Naive B cell (primary cell): ENCODE results near the gene CYB5D1. TPM values are rescaled to one million over a fixed set of nuclear protein-coding genes. Genes with fewer than 3 reads are reported as not detected.

ENCODE experiments used
- ATAC-seq, 2 donors: fragments of 150-1000 bp; cut with Tn5 transposase; 2 replicates each; pipeline ENCODE4 v1.10.0; 2021; ENCODE audit warnings: low read depth in 2 of 2, mild to moderate bottlenecking in 2 of 2, moderate library complexity in 2 of 2
- DNase-seq: peaks from one replicate; pipeline ENCODE4 v3.0.0; 2022
- H3K27ac Mint-ChIP-seq, 6 donors: one replicate each; pipeline ENCODE4 v1.8.0; 2020 to 2022; ENCODE audit warnings: mild to moderate bottlenecking in 6 of 6, mixed read lengths in 6 of 6, moderate library complexity in 5 of 6, inconsistent platforms in 2 of 6
- H3K27me3 Mint-ChIP-seq, 3 donors: one replicate each; pipeline ENCODE4 v1.8.0; 2021 to 2022; ENCODE audit warnings: mixed read lengths in 3 of 3, mild to moderate bottlenecking in 1 of 3
- H3K36me3 Mint-ChIP-seq, 2 donors: one replicate each; pipeline ENCODE4 v1.8.0; 2020 to 2022; ENCODE audit warnings: mixed read lengths in 2 of 2, inconsistent platforms in 1 of 2, mild to moderate bottlenecking in 1 of 2
- H3K4me1 Mint-ChIP-seq, 3 donors: one replicate each; pipeline ENCODE4 v1.8.0; 2020 to 2022; ENCODE audit warnings: mixed read lengths in 3 of 3, inconsistent platforms in 1 of 3, mild to moderate bottlenecking in 1 of 3, moderate library complexity in 1 of 3
- H3K4me3 Mint-ChIP-seq, 8 donors: one replicate each; pipeline ENCODE4 v1.8.0; 2020 to 2022; ENCODE audit warnings: mild to moderate bottlenecking in 8 of 8, mixed read lengths in 8 of 8, moderate library complexity in 8 of 8, inconsistent platforms in 2 of 8
- H3K9me3 Mint-ChIP-seq, 7 donors: one replicate each; pipeline ENCODE4 v1.8.0; 2020 to 2022; ENCODE audit warnings: mixed read lengths in 7 of 7, mild to moderate bottlenecking in 5 of 7, inconsistent platforms in 2 of 7, moderate library complexity in 1 of 7
- polyA plus RNA-seq, 6 donors: library from polyadenylated mRNA; unstranded; fragments of 300-500 nt; fragmentation: Illumina TruSeq; gene quantifications; one replicate each; pipeline ENCODE4 v1.2.3, GENCODE V29; 2021; ENCODE audit warnings: low read depth in 6 of 6

Gene CYB5D1
- polyA plus RNA-seq, 6 donors from 2014 or later: 3.4 to 5.2 (median 3.7) TPM

DNA sequence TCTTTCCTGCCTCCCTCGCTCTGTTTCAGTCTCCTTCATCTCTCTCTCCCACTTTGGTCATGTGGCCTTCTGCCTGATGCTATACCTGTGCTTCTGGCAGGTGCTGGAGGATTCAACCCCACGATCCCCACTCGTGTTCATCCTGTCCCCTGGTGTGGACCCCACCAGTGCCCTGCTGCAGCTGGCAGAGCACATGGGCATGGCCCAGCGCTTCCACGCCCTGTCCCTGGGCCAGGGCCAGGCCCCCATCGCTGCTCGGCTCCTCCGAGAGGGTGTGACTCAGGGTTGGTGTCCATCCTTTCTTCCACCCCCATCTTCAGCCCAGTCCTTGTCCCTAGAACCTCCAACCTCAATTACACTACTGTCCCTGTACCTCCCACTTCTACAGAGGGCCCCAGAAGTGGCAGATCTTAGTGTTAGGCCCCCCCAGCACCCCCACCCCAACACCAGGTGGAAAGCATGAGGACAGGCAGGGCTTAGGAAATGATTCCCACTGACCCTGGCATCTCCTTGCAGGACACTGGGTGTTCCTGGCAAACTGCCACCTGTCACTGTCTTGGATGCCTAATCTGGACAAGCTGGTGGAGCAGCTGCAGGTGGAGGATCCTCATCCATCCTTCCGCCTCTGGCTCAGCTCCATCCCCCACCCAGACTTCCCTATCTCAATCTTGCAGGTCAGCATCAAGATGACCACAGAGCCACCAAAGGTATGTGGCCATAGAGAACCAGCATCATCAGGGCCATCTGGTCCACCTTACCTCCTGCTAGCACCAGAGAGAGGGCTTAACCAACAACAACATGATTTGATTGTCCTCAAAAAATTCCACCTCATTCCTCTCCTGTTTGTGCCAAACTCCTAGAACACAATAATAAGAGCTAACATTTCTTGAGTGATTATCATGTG lies 33.5 kb upstream of the CYB5D1 start:
- Mint-ChIP-seq H3K36me3 (peaks cover 0 to 3% of the 10 kb centered on the region in 2 donors), H3K4me1 (peaks cover 0 to 4% (median 0%) of the 10 kb centered on the region in 3 donors), H3K4me3 (peak overlapping the region in 1 of 8 donors; percentile 30), H3K9me3 (no peaks in the 10 kb centered on the region), H3K27ac (peak overlapping the region in 2 of 6 donors; percentile 59 to 84), H3K27me3 (peaks cover 15 to 34% (median 32%) of the 10 kb centered on the region in 3 donors)
- no peak for DNase-seq
- no peak for ATAC-seq

DNA sequence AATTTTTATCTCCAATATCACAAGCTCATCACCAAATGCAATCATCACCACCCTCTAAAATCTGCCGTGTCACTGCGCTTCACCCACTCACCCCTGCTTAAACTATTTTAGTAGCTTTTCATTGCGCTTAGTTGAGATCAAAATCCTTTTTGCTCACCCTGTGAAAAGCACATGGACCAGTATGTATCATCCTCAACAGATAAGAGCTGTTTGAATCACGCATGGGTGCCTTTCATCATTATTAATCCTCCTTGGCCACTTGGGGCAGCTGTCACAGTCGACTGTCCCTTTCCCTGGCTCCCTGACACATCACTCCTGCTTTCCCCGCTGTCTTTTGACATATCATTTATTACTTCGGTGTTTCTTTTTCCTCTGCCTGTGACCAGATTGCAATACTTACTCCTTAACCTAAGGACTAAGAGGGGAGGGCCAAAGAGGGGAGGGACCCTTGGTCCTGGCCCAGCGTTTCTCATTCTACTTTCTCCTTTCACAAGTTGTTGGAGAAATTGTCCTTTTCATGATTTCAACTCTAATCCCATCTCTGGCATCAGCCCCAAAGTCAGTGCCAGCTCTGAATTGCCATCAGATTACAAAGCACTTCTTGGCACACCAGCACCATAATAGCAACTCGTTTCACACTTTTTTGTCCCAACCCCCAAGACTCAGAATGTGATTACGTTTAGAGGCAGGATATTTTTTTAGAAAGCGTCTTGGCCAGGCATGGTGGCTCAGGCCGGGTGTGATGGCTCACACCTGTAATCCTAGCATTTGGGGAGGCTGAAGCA lies 32.4 kb upstream of the CYB5D1 start:
- Mint-ChIP-seq H3K27me3 (peaks cover 17 to 35% (median 28%) of the 10 kb centered on the region in 3 donors), H3K27ac (peak overlapping the region in 1 of 6 donors; percentile 21), H3K4me1 (peaks cover 0 to 5% (median 0%) of the 10 kb centered on the region in 3 donors), H3K9me3 (no peaks in the 10 kb centered on the region), H3K4me3 (no peak overlapping the region), H3K36me3 (peaks cover 0 to 6% of the 10 kb centered on the region in 2 donors)
- no peak for DNase-seq
- no peak for ATAC-seq

DNA sequence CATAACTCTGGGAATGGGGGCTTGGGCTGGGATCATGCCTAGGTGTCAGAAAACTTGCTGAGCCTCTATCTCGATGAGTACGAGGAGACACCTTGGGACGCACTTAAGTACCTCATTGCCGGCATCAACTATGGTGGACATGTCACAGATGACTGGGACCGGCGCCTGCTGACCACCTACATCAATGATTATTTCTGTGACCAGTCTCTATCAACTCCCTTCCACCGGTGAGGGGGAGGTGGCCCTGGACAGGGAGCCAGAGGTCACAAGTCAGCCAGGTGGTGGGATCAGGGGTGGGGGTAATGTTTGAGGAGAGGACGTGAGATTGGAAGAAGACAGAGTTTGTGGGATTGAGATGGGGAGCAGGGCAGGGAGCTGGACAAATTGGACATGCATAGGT lies 27.2 kb upstream of the CYB5D1 start:
- Mint-ChIP-seq H3K9me3 (no peaks in the 10 kb centered on the region), H3K36me3 (peaks cover 0 to 6% of the 10 kb centered on the region in 2 donors), H3K4me1 (peaks cover 6 to 23% (median 22%) of the 10 kb centered on the region in 3 donors), H3K27me3 (peaks cover 11 to 24% (median 21%) of the 10 kb centered on the region in 3 donors), H3K27ac (peak overlapping the region in 1 of 6 donors; percentile 44), H3K4me3 (no peak overlapping the region)
- ATAC-seq (no peak), DNase-seq (no peak)

- peaks cover 11 to 24% (median 20%) of the 10 kb centered on the region in 3 donors for H3K27me3 Mint-ChIP-seq
- no peak for ATAC-seq
- H3K9me3 Mint-ChIP-seq: no peaks in the 10 kb centered on the region
- peaks cover 0 to 6% of the 10 kb centered on the region in 2 donors for H3K36me3 Mint-ChIP-seq
- H3K27ac Mint-ChIP-seq: no peak overlapping the region
- H3K4me1 Mint-ChIP-seq: peaks cover 9 to 26% (median 26%) of the 10 kb centered on the region in 3 donors
- H3K4me3 Mint-ChIP-seq: peak overlapping the region in 2 of 8 donors; percentile 2 to 94
- no peak for DNase-seq
Measured at GRCh38 chr17:7831233-7831632, 26.6 kb upstream of the CYB5D1 start.

- ATAC-seq (no peak), DNase-seq (no peak)
- H3K4me3 Mint-ChIP-seq: peak overlapping the region in 4 of 8 donors; percentile 9 to 94 (median 70)
- peaks cover 0 to 6% of the 10 kb centered on the region in 2 donors for H3K36me3 Mint-ChIP-seq
- no peaks in the 10 kb centered on the region for H3K9me3 Mint-ChIP-seq
- peaks cover 5 to 24% (median 14%) of the 10 kb centered on the region in 3 donors for H3K27me3 Mint-ChIP-seq
- peak overlapping the region in 2 of 6 donors; percentile 9 to 38 for H3K27ac Mint-ChIP-seq
- H3K4me1 Mint-ChIP-seq: peaks cover 21 to 38% (median 38%) of the 10 kb centered on the region in 3 donors
Measured at GRCh38 chr17:7832431-7832830, 25.4 kb upstream of the CYB5D1 start.

DNA sequence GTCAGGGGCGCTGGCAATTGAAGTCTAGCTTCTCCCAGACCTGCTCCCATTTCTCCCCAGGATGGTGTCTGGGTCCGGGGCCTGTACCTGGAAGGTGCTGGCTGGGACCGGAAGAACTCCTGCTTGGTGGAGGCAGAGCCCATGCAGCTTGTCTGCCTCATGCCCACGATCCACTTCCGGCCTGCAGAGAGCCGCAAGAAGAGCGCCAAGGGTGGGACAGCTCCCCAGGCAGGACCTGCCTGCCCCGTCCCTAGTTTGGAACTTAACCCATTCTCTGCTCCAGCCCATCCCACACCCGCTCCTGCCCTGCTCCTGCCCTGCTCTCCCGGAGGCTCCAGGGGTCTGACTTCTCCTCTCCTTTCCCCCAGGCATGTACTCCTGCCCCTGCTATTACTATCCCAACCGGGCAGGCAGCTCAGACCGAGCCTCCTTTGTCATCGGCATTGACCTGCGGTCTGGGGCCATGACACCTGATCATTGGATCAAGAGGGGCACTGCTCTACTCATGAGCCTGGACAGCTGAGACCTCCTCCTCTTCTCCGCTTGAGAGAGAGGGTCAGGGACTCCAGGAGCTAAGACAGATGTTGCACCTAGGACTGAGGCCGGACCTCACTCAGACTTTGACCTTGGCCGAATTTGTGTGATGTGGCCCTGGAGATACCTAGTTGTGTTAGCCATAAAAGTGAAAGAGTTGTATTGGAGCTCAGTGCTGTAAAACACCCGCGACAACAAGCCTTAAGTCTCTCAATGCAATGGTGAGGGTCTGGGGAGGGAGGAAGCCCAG lies 24.6 kb upstream of the CYB5D1 start:
- Mint-ChIP-seq H3K4me1 (peaks cover 26 to 42% (median 42%) of the 10 kb centered on the region in 3 donors), H3K36me3 (peaks cover 0 to 6% of the 10 kb centered on the region in 2 donors), H3K9me3 (no peaks in the 10 kb centered on the region), H3K27me3 (peaks cover 5 to 24% (median 14%) of the 10 kb centered on the region in 3 donors), H3K27ac (peak overlapping the region; percentile 97 to 100 (median 99)), H3K4me3 (peak overlapping the region; percentile 91 to 99 (median 96))
- ATAC-seq (no peak), DNase-seq (no peak)

GRCh38 chr17:7833795-7834541 lies 23.8 kb upstream of the CYB5D1 start, which contains the start of gene KDM6B:
KDM6B (plus strand) TSS chr17:7834217; CDS start chr17:7845555, 11,338 bp downstream.
- ATAC-seq (peak; percentile 47 to 54), DNase-seq (peak; percentile 92)
- Mint-ChIP-seq H3K27me3 (peaks cover 5 to 22% (median 14%) of the 10 kb centered on the region in 3 donors), H3K4me3 (peak within 1 kb of the TSS; percentile 91 to 99 (median 96)), H3K4me1 (peaks cover 33 to 50% (median 49%) of the 10 kb centered on the region in 3 donors), H3K27ac (peak within 1 kb of the TSS; percentile 99 to 100 (median 100)), H3K36me3 (peaks cover 0 to 6% of the 10 kb centered on the region in 2 donors), H3K9me3 (no peaks in the 10 kb centered on the region)

DNA sequence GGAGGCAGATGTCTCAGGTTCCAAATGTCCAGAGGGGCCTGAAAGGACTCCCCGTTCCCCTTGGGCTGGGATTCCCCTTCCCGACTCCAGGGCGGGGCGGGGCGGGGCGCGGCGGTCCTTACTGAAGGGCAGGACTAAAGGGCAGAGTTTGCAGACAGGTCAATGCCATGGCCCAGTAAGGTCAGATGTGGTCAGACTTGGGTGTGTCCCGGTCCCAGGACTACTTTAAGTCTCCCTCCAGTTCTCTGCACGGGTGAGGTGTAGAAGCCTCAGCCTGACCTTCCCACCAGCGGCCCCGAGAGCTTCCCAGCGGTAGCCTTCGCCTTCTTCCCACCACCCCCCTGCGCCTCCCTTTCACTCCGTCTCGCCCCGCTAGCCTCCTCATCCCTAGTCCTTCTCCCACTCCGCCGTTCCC lies 23.3 kb upstream of the CYB5D1 start:
- H3K4me1 Mint-ChIP-seq: peaks cover 39 to 54% (median 51%) of the 10 kb centered on the region in 3 donors

DNA sequence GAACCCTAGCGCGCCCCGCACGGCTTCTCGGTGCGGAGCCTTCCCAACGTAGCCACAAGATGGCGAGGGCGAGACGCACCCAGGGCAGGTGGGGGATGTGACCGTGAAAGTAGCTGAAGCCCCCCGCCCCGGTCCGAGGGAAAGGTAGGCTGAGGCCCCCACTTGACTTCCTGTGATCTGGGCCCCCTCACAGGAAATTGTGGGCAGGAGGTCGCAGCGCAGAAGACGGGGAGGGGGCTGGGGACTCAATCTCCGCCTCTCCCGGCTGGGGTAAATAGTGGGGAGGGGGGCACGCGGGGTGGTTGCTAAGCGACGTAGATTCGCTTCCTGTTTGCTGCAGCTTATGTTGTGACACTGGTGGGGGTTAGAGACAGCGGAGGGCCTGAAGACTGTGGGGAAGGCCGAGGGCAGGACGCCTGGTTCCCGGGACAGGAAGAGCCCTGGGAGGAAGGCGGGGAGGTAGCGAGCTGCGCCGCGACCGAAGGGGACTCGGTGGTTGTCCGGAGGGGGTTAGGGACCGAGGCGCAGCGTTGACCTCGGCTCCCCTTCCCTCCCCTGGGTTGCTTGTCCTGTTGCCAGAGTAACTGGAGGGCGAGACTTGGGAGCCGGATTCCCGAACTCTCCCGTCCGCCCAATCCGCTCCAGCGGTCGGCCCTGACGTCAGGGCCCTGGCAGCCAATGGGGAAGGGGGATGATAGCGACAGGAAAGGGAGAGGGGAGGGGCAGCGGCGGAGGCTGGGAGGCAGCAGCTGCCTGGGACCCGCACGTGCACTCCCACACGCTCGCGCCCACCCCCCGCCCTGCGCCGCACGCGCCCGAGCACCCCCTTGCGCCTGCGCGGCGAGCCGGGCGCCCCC lies 22.6 kb upstream of the CYB5D1 start:
- peaks cover 0 to 16% (median 10%) of the 10 kb centered on the region in 3 donors for H3K27me3 Mint-ChIP-seq
- peak overlapping the region; percentile 99 to 100 (median 100) for H3K27ac Mint-ChIP-seq
- ATAC-seq (peak; percentile 57 to 58), DNase-seq (peak; percentile 93)
- no peaks in the 10 kb centered on the region for H3K9me3 Mint-ChIP-seq
- peaks cover 46 to 59% (median 56%) of the 10 kb centered on the region in 3 donors for H3K4me1 Mint-ChIP-seq
- H3K4me3 Mint-ChIP-seq: peak overlapping the region; percentile 91 to 99 (median 96)
- no peaks in the 10 kb centered on the region for H3K36me3 Mint-ChIP-seq

More for the DNA sequence above, 23.3 kb upstream of the CYB5D1 start:
- Mint-ChIP-seq H3K9me3 (no peaks in the 10 kb centered on the region), H3K36me3 (peaks cover 0 to under 1% of the 10 kb centered on the region in 2 donors), H3K27me3 (peaks cover under 1 to 17% (median 10%) of the 10 kb centered on the region in 3 donors), H3K4me3 (peak overlapping the region; percentile 91 to 99 (median 96)), H3K27ac (peak overlapping the region; percentile 99 to 100 (median 100))
- peak; percentile 12 to 13 for ATAC-seq
- DNase-seq: no peak

GRCh38 chr17:7835814-7836595 lies 21.8 kb upstream of the CYB5D1 start:
- H3K4me3 Mint-ChIP-seq: peak overlapping the region; percentile 81 to 99 (median 94)
- H3K36me3 Mint-ChIP-seq: no peaks in the 10 kb centered on the region
- H3K4me1 Mint-ChIP-seq: peaks cover 54 to 67% (median 62%) of the 10 kb centered on the region in 3 donors
- H3K9me3 Mint-ChIP-seq: no peaks in the 10 kb centered on the region
- no peak for DNase-seq
- H3K27ac Mint-ChIP-seq: peak overlapping the region; percentile 96 to 100 (median 99)
- H3K27me3 Mint-ChIP-seq: peaks cover 0 to 16% (median 7%) of the 10 kb centered on the region in 3 donors
- peak; percentile 2 to 3 for ATAC-seq
